GM21447 (cell line): Measurements from ENCODE around the gene TGFBR3L.
"Not testable (repeated sequence)": the region's sequence is repeated elsewhere in the genome, so short reads cannot be mapped to it uniquely, and the experiment has no call there.

Source experiments
- ATAC-seq: cut with Tn5 transposase; IDR thresholded peaks from one replicate; pipeline ENCODE4 v1.9.1; 2021; ENCODE audit not compliant: unreplicated experiment

Gene TGFBR3L

GRCh38 chr19:7947939-7948338 is 33.3 kb downstream of the TGFBR3L start:
- no peak for ATAC-seq

DNA sequence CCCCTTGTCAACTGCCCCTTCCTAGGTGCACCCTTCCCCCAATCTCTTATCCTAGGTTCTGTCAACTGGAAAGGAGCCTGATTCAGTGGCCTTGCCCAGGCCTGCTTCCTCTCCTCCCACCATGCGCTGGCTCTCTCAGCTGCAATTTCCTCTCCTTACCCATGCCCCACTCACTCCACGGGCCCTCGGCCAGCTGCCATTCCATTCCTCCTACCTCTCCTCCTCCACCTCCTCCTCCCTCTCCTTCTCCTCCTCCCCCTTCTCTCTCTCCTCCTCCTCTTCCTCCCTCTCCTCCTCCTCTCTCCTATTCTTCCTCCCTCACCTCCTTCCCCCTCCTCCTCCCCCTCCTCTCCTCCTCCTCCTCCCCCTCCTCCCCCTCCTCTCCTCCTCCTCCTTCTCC is 38.4 kb downstream of the TGFBR3L start:
- ATAC-seq = no peak

DNA sequence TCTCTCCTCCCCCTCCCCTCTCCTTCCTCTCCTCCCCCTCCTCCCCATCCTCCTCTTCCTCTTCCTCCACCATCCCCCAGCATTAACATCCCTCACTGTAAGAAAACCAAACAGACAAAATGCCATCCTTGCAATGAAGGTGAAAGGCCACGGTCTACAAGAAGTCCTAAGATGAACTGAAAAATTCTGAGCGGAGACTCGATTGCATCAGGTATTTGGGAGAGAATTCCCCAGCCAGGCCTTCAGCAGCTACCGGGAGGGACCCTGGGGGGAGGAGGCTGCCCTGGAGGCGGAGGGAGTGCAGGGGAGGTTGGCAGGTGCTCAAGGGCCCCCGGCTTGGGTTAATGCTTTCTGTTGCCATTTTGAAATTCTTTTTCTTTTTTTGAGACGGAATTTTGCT is 38.9 kb downstream of the TGFBR3L start:
- ATAC-seq = no peak

DNA sequence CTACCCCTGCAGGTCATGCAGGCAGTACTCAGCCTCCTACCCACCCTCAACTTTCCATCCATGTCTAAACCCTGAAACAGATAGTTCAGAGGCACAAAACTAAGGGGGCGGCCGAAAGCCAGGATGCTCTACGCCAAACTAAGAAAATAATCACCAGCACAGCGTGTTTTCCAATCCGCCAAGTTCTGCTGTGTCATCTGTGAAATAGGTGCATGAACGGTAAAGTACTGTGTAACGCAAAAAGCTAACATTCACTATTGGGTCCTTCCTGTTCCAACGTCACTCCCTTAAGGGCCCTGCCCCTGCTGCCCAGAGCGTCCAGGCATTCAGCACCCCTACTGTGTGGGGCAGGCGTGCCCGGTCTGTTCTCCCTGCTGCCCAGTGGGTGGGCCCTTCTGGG is 41.1 kb downstream of the TGFBR3L start:
- ATAC-seq = no peak

DNA sequence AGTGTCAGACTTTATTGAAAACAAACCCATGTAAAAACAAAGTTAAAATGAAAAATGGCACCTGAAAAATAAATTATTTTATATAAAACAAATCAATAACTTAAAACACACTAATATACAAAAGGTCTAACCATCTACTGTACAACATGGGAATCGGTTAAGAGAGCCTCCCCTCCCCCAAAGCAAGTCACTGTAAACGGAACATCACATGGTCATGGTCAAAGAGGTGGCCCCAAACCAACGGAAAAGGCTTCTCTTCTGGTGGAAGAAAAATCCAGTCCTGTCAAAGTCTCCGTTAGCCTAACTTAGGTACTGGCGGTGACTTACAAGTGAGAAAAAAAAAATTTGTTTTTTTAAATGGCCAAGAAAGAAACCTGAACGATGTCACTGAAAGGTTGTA is 44.6 kb downstream of the TGFBR3L start:
- no peak for ATAC-seq

DNA sequence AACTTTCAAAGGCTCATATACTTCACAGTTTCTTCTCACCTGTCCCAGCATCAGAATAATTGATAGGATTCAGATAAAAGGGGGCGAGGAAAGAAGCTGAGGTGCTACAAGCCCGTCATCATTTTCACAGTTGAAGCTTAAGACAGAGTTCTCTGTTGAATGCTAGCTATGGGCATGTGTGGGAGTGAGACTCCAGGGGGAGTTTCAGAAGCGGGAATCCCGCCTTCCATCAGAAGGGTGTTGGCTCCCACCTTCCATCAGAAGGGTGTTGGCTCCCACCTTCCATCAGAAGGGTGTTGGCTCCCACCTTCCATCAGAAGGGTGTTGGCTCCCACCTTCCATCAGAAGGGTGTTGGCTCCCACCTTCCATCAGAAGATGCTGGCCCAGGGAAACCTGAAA is 46.5 kb downstream of the TGFBR3L start:
- not testable (repeated sequence) for ATAC-seq

- ATAC-seq = no peak
Measured at GRCh38 chr19:7961920-7962626, 47.4 kb downstream of the TGFBR3L start.

- no peak for ATAC-seq
Measured at GRCh38 chr19:7962644-7963268, 48.1 kb downstream of the TGFBR3L start.

- no peak for ATAC-seq
Measured at GRCh38 chr19:7963566-7963965, 48.9 kb downstream of the TGFBR3L start.

DNA sequence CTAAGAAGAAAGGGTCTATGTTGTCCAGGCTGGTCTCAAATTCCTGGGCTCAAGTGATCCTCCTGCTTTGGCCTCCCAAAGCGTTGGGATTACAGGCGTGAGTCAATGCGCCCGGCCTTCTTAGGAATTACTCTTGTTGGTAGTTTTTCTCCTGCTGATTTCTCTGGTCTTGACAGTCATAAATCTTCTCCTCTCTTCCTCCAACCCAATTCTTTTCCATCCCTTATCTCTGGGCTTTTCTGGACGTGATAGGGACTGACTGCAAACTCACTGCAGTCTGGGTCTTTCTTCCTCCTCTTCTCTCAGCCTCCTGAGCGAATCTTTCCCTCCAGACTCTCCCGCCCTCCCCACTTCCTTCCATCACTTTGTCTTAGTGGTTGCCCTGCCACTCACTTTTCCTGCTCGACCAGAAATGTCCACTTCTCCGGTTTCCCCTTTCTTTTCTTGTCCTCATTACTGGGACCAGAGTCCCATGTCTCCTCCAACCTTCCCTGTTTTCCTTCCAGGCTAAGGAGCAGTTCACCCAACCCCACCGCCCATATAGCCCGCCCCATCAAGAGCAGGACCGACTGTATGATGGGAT is 50.7 kb downstream of the TGFBR3L start:
- ATAC-seq = no peak

DNA sequence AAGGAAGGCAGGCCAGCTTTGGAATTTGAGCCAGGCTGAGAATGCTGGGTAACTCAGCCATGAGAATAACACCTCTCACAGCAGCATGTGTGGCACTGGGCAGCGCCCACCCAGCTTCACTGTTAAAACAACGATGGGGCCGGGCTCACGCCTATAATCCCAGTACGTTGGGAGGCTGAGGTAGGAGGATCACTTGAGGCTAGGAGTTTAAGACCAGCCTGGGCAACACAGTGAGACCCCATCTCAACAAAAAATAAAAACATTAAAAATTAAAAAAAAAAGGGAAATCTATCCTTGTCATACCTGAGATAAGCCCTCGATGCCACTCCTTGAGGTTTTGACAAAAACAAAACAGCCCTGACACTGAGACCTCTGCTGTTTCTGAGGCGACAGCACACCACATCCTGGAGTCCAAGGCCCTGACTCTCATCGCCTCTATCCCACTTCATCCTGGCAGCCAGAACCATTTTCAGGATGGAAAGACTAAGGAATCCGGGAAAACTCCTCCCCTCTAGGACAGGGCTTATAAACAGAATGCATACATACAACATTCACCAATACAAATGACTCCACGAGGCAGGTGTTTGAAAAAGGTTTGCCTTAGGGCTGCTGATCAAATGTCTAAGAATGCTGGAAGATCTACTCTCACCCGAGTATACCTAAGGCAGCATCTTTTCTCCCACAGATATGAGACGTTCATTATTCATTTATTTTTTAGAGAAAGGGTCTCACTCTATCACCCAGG is 51.5 kb downstream of the TGFBR3L start:
- no peak for ATAC-seq

GRCh38 chr19:7968008-7968795 is 53.6 kb downstream of the TGFBR3L start:
- ATAC-seq = no peak
